ENCODE measurements around the gene TOP2A.

Gene TOP2A, protein sequence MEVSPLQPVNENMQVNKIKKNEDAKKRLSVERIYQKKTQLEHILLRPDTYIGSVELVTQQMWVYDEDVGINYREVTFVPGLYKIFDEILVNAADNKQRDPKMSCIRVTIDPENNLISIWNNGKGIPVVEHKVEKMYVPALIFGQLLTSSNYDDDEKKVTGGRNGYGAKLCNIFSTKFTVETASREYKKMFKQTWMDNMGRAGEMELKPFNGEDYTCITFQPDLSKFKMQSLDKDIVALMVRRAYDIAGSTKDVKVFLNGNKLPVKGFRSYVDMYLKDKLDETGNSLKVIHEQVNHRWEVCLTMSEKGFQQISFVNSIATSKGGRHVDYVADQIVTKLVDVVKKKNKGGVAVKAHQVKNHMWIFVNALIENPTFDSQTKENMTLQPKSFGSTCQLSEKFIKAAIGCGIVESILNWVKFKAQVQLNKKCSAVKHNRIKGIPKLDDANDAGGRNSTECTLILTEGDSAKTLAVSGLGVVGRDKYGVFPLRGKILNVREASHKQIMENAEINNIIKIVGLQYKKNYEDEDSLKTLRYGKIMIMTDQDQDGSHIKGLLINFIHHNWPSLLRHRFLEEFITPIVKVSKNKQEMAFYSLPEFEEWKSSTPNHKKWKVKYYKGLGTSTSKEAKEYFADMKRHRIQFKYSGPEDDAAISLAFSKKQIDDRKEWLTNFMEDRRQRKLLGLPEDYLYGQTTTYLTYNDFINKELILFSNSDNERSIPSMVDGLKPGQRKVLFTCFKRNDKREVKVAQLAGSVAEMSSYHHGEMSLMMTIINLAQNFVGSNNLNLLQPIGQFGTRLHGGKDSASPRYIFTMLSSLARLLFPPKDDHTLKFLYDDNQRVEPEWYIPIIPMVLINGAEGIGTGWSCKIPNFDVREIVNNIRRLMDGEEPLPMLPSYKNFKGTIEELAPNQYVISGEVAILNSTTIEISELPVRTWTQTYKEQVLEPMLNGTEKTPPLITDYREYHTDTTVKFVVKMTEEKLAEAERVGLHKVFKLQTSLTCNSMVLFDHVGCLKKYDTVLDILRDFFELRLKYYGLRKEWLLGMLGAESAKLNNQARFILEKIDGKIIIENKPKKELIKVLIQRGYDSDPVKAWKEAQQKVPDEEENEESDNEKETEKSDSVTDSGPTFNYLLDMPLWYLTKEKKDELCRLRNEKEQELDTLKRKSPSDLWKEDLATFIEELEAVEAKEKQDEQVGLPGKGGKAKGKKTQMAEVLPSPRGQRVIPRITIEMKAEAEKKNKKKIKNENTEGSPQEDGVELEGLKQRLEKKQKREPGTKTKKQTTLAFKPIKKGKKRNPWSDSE (N-terminal part only)

DNA sequence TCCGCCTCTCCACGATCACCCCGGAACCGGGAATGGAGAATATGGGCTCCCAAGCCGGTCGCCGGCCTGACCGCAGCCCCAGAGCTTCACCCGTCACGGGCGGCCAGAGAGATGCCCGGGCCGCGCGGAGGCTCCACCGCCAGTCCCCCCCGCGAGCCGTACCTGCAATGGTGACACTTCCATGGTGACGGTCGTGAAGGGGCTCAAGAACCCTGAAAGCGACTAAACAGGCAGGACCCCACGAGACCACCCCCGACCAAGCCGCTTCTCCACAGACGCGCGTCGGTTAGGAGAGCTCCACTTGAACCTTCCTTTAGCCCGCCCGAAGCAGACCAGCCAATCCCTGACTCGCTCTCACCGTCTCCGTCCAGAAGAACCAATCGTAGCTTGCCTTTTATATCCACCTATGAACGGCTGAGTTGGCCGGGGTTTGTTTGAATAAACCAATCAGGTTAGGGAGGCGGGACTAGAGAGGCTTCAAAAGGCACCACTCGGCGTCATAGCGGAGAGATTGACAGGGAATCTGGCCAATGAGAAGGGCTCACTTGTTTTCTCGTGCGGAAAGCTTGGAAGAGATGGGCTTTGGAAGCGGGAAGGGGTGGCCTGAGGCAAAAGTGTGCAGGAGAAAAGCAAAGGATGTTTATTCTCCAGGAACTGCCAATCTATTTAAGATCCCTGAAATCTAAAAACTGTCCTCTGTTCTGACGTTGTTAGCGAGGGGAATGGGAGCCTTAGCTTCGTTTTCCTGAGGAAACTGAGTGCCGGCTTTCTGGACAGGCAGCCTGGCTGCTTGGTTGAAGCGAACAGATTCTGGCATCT lies at the start of gene TOP2A:
TSS of gene TOP2A (minus strand) at position 288 of the 819 bp plus-strand sequence. CDS start at position 183, 105 bp downstream.
- peak; percentile 99 for DNase-seq

DNA sequence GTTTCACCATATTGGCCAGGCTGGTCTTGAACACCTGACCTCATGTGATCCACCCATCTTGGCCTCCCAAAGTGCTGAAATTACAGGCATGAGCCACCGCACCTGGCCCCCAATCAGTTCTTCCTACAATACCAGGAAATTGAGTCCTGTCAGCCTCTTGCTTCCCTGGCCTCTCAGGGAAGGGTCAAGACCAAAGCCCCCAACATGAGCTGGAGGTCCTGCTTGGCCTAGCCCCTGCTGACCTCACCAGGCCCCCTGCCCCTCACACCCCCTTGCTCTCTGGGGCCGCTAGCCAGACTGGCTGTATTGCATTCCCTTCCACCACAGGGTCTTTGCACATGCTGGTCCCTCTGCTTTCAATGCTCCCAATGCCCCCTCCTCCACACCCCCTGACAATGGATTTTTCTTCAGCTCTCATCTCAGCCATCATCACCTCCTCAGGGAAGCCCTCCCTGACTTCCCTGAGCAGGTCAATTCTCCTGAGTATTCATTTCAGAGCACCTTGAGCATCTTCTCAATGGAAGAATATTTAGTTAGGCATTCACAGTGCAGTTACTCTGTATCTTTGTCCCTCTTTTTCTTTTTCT lies 49.7 kb upstream of the TOP2A start:
- DNase-seq: no peak

DNA sequence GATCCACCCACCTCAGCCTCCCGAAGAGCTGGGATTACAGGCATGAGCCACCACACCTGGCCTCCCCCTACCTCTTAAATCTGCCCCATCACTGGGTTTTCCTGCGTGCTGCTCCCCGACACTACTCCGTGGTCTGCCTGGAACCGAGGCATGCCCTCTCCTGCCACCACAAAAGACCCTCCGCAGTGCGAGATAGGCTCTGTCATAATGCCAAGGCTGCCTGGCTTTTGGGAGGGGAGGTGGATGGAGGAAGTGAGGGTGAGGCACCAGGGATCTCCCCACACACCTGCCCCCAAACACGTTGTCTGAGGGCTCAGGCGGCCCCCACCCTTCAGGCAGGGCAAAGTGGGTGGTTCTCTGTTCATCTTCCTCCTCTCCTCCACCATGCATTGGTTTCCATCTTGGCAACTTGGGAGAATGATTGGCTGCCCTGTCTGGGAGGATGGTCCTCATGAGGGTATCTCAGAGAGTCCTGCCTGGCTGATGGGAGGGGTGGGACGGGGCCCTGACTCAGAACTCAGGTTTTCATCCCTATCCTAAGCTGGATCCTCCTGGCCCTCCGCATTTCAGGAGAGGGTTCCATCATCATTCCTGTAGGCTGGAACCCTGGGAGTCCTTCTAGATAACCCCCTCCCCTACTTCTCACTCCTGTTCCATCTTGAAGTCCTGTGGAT lies 48.7 kb upstream of the TOP2A start:
- no peak for DNase-seq

DNA sequence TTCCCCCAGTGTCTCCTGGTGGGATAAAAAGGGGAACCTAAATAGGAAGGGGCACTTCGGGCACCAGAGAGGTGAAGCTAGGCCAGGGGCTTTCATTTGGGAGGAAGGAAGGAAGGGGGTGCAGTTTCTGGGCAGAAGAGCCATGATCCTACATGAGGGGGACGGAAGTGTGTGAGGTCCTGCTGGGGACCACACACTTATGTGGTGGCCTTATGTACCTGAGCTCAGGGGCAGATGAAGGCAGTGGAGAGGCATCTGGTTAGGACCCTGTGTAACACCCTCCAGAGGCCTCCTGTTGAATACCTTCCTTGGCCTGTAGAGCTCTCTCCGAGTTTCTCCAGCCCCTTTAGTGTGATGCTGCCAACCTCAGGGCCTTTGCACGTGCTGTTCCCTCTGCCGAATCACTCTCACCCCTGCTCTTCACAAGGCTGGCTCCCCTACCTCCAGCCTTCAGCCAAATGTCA lies 46.7 kb upstream of the TOP2A start:
- DNase-seq: no peak

DNA sequence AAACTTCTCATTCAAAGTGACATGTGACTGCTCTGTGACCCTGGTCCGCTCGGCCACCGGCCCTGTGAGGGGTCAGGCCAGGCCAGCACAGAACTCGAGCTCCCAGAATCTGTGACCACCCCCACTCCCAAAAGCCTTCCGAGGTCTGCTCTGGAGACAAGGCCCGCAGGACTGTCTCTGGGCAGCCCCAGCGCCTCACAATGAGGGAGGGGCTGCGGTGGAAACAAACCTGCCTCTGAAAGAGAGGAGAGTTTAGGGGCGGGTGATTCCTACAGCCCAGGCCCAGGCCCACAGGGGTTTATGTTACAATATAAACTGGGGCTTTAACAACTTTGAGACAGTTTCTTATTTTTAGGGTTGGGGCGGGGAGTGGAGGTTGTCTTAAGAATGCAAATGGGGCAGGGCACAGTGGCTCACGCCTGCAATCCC lies 45.4 kb upstream of the TOP2A start:
- DNase-seq: no peak

DNA sequence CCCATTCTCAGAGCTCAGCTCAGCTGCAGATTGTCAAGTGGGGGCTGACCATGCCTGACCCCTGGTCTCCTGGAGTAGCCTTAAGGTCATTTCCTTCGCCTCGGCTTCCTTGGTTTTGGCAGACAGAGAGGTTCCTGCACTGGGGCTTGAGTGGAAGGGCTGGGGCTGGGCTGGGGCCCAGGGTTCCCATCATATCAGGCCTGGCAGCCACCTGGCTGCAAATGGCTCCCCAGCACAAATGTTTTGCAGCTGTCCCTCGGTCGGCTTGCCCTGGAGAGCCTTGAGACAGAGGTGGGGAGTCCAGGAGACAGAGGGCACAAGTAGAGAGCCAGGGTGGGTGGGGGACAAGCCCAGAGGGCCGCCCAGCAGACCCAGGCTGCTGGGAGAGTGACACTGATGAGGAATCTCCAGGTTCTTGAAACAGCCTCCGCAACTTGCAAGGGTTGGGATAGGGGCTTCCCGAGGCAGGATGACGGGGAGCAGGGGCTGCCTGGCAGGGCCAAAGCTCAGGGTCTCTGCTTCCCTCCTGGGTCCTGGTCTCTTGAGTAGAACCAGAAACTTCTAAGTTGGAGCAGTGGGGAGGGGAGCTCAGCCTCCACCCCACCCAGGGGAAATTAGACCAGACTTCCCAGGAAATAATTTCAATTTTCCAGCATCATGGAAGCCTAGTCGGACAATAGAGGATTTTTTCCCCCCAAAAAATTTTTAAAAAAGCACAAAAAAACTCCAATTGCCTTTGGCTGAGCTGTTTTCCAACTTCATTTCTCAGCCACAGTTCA lies 44.8 kb upstream of the TOP2A start:
- DNase-seq: no peak

DNA sequence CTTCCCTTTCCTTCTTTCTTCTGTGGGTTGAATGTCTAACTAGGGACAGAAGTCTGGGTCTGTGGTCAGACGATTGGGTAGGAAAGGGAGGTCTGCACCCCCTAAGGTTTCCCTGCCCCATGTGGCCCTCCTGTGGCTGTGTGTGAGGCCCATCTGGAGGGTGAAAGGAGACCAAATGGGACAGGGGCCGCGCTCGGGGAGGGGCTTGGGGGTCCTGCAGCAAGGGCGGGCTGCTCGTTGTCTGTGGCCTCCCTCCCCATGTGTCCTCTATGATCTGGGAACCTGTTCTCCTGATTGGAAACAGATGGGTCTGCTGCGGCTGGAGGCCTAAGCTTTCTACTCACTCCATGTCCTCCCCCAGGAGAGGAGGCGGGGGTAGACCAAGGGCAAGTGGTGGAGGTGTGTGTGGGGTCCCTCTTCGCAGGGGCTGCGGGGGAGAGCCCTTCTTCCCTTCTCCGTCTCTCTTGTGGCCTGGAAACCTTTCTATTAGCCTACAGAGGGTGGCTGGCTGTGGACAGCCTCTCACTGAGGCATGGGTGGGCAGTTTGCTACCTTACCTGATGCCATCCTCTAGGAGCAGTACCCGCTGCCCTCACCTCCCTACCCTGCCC lies 44.1 kb upstream of the TOP2A start:
- no peak for DNase-seq

DNA sequence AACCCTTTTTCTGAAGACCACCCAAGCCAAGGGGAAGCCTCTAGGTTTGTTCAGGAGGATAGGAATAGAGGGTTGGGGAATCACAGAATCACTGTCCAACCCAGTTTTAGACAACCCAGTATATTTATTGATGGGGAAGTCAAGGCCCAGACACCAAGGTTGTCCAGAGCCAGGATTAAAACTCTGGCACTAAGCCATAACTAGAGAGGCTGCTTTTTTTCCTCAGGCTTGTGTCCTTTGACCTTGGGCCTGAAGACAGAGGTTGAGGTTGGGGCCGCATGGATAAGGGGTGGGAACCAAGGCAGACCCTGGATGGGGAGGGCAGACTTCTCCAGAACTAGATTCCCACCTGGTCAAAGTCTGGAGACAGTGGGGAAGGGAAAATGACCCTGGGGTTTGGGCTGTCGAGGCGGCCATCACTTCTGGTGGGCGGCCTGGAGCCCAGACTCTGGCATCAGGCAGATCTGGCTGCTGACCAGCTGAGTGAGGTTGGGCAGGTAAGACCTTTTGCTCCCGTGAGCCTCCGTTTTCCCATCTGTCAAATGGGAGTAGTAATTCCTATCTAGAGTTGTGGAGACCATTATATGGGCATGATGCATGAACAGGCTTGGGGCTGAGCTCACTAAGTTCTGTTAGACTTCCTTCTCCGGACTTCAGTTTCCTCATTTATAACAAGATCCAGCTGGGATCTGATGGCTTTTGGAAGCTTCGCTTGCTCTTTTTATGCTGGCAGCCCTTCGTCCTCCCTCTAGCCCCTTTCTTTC lies 43.5 kb upstream of the TOP2A start:
- DNase-seq: no peak

DNA sequence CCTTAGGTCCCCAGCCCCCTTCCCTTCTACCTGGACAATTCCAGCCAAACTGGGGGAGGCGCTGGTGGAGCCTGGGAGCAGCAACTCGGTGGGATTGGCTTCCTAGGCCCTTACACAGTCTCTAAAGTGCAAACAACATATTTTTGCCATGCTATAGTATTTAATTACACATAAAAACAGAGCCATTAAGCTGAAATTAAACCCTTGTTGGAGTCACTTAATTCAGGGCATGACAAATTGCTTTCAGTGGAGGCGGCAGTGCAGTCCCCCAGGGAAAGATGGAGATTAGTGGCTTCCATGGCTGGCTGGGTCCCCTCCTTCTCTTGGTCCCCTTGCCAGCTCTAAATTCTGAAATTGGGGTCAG lies 42.9 kb upstream of the TOP2A start:
- no peak for DNase-seq

DNA sequence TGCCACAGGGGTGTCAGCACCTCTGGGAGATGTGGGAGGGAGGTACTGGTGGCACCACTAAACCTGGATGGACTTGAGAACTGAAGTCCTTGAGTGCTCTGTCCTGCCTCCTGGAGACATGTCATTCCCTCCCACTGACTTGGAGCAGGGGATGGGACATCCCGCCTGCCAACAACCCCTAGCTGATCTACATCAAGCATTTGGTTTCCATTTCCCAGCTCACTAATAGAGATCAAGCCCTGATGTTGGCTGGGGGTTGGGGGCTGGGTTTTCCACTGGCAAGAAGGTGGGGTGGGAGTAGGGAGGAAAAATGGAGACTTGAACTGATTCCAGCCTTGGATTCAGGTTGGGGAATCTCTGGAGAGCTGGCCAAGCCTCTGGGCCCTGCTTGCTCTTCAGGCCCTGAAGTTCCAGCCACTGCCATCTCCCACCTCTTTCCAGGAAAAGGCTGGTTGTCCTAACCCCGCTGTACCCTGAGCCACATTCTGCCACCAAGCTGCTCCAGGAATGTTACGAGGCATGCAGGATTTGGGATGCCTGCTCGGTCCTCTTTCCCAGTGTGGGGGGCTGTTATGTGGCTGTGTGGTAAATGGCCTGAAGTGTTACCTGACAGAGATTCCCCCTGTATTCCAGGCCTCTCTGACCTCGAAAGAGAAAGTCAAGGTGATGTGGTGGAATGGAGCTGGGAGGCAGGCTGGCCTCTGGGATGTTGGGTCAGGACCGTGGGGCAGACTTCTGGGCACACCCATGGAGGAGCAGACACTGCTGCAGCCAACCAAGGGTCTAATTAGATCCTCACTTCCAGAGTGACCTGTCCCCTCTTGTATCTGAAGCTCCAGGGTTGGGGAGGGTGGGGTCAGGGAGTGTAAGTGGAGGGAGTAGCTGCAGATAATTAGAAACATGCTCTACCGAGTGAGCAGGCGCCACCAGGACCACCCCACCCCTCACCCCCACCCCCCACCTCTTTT lies 42.2 kb upstream of the TOP2A start:
- DNase-seq: no peak

DNA sequence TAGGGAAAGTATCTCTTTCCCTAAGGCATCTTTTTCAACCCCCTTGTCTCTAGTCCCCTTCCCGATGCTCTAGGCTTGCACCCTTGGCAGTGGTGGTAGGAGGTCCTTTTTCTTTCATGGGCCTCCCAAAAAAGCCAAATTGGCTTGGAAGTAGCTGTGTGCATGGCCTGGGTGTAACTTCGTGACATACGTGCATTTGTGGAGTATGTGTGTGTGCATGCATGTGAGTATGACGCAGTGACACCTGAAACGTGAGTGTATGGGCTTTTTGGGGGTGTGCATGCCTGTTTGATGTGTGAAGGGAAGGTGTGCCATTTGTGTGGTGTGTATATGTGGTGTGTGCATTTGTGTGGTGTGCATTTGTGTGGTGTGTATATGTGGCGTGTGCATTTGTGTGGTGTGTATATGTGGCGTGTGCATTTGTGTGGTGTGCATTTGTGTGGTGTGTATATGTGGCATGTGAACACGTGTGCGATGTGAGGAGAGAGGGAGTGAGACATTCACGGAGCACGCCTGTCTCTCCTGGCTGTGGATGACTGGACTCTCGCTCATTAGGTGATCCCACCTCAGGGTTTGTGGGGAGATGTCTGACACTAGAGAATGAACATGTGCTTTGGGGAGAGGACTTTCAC lies 41.3 kb upstream of the TOP2A start:
- DNase-seq: no peak

DNA sequence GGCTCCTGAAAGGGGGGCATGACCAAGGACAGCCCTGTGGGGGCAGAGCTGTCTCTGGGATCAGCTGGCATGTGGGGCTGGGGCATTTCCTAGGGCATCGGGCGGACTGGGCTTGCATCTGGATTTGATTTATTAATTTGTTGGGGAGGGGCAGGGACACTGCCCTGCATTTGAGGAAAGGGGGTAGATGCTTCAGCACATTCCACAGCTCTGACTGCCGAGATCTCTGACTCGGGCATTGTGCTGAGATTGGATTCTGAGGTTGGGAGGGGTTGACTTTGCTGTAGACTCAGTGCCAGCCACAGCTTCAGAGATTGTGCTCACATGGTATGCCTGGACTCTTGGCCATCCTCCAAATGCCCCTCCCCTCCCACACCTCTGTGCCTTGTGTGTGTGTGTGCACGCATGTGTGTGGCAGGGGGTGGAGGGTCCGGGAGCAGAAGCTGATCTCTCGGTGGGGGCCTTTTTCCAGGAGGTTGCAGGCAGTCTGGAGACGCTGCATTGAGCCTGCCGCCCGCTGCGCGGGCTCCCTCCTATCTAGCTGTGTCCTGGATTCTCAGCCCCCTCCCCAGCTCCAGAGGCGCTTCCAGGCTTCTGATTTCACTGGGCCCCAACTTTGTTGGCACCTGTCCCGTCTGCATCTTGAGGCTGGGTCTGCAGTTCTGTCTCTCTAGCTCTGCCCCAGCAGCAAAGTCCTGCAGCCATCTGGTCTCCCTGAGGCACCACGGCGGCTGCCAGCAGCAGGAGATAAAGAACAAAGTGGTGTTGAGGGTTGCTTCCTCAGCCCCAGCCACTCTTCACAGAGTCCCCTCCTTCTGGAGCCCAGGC lies 40.5 kb upstream of the TOP2A start:
- DNase-seq: no peak

DNA sequence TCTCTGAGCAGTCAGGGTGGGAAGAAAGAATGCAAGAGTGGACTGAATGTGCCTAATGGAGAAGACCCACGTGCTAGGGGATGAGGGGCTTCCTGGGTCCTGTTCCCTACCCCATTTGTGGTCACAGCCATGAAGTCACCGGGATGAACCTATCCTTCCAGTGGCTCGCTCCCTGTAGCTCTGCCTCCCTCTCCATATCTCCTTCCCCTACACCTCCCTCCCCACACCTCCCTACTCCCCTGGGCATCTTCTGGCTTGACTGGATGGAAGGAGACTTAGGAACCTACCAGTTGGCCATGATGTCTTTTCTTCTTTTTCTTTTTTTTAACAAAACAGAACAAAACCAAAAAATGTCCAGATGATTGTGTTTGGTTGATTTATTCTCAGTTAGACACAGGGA lies 39.7 kb upstream of the TOP2A start:
- no peak for DNase-seq

DNA sequence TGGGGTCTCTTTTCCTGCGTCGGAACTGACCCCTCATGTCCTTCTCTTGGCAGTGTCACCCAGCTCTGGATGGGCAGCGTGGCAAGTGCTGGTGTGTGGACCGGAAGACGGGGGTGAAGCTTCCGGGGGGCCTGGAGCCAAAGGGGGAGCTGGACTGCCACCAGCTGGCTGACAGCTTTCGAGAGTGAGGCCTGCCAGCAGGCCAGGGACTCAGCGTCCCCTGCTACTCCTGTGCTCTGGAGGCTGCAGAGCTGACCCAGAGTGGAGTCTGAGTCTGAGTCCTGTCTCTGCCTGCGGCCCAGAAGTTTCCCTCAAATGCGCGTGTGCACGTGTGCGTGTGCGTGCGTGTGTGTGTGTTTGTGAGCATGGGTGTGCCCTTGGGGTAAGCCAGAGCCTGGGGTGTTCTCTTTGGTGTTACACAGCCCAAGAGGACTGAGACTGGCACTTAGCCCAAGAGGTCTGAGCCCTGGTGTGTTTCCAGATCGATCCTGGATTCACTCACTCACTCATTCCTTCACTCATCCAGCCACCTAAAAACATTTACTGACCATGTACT lies 38.8 kb upstream of the TOP2A start:
- DNase-seq: no peak

DNA sequence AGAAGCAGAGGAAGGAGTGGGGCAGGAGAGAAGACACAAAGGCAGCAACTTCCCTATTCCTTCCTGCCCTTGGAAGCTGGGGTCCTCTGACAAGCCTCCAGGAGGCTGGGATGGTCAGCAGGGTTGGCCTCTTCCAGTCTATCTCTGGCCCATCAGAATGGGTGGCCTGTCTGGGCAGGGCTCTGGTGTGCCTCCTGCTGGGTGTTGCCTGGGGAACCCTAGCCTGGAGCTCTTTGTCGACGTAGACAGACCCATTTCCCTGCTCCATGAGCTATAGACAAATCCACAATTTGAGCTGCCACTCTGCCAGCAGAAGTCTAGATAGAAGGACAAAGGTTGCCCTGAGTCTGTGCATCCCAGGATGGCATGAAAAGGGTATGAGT lies 36.9 kb upstream of the TOP2A start:
- no peak for DNase-seq

Measured in NCI-H1105 (cell line).